Measurements from ENCODE around the gene SUN5.
"Not testable (repeated sequence)": the region's sequence is repeated elsewhere in the genome, so short reads cannot be mapped to it uniquely, and the experiment has no call there.

SUN5 gene

GRCh38 chr20:32966382-32966781 lies 37.9 kb downstream of the SUN5 start:
- TF ChIP-seq, protein P1, sequence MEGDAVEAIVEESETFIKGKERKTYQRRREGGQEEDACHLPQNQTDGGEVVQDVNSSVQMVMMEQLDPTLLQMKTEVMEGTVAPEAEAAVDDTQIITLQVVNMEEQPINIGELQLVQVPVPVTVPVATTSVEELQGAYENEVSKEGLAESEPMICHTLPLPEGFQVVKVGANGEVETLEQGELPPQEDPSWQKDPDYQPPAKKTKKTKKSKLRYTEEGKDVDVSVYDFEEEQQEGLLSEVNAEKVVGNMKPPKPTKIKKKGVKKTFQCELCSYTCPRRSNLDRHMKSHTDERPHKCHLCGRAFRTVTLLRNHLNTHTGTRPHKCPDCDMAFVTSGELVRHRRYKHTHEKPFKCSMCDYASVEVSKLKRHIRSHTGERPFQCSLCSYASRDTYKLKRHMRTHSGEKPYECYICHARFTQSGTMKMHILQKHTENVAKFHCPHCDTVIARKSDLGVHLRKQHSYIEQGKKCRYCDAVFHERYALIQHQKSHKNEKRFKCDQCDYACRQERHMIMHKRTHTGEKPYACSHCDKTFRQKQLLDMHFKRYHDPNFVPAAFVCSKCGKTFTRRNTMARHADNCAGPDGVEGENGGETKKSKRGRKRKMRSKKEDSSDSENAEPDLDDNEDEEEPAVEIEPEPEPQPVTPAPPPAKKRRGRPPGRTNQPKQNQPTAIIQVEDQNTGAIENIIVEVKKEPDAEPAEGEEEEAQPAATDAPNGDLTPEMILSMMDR (IDR thresholded peaks at IDR 0.05; ENCODE audit: low read depth, low read length, missing control alignments) = no peak
- no peak for DNase-seq (ENCODE audit: extremely low read depth, low read depth)
- no peak overlapping the region for H3K4me3 ChIP-seq (replicated peaks; ENCODE audit: low read depth, low read length)

DNA sequence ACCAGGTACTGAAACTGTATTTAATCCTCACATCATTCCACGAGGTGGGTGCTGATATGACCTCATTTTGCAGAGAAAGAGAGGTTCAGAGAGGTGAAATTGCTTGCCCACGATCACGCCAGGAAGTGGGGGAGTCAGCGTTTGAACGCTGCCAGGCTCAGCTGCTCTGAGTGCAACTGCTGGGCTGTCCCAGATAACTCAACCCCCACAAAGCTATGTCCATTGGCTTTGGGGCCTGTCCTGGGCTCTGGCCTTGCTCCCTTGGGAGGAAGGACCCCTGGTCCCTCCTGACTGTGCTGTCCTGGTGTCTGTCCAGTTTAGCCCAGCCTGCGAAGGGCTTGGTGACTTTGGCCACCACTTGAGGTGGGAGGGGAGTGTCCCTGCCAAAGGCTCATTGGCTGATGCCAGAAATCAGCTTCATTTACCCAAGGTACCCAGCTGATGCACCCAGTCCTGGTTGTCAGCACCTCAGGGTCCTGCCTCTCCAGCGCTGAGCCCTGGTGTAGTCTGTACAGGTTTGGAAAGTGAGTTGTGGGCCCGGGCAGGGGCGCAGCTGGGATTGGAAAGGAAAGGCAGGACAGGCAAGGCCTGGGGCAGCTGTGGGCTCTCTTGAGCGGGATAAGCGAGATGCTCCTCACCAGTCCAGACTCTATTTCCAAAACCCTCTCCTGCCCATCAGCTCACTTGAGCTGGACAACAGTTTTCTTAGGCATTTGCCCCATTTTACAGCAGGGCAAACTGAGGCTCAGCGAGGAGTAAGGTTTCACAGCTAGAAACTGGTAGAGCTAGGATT lies 38.5 kb downstream of the SUN5 start:
- TF ChIP-seq, protein P1 (IDR thresholded peaks at IDR 0.05; ENCODE audit: low read depth, low read length, missing control alignments) = no peak
- H3K4me3 ChIP-seq (replicated peaks; ENCODE audit: low read depth, low read length) = no peak overlapping the region
- no peak for DNase-seq (ENCODE audit: extremely low read depth, low read depth)

- DNase-seq (ENCODE audit: extremely low read depth, low read depth) = no peak
- TF ChIP-seq, protein P1 (IDR thresholded peaks at IDR 0.05; ENCODE audit: low read depth, low read length, missing control alignments) = no peak
- no peak overlapping the region for H3K4me3 ChIP-seq (replicated peaks; ENCODE audit: low read depth, low read length)
Measured at GRCh38 chr20:32965115-32965514, 39.1 kb downstream of the SUN5 start.

DNA sequence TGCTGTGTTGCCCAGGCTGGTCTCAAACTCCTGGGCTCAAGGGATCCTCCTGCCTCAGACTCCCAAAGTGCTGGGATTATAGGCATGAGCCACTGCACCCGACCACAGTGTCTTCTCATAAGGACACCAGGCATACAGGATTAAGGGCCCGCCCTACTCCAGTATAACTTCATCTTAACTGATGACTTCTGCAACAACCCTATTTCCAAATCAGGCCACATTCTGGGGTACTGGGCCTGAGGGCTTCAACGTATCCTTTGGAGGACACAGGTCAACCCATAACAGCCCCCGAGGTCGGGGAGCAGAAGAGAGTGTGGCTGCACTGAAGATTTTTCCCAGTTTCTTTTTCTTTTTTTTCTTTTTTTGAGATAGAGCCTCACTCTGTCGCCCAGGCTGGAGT lies 39.7 kb downstream of the SUN5 start:
- TF ChIP-seq, protein P1 (IDR thresholded peaks at IDR 0.05; ENCODE audit: low read depth, low read length, missing control alignments) = no peak
- DNase-seq (ENCODE audit: extremely low read depth, low read depth) = no peak
- H3K4me3 ChIP-seq (replicated peaks; ENCODE audit: low read depth, low read length) = no peak overlapping the region

DNA sequence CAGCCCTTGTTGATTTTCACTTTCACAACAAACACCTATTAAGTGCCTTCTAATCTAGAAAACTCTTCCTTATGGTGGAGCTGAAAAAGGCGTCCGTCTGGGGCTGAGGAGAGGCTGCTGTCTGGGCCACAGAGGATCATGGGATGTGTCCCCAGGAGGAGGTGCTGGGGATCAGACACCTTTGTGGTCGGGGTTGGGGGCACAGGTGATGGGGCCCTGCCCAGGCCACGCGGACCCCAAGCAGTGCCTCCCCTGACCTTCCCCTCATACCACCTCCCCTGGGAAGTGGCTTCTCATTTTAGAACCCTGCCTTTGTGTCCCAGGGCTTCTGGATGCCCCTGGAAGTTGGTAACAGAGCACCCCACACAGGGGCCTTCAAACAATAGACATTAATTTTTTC lies 41.1 kb downstream of the SUN5 start:
- TF ChIP-seq, protein P1 (IDR thresholded peaks at IDR 0.05; ENCODE audit: low read depth, low read length, missing control alignments) = no peak
- no peak overlapping the region for H3K4me3 ChIP-seq (replicated peaks; ENCODE audit: low read depth, low read length)
- no peak for DNase-seq (ENCODE audit: extremely low read depth, low read depth)

DNA sequence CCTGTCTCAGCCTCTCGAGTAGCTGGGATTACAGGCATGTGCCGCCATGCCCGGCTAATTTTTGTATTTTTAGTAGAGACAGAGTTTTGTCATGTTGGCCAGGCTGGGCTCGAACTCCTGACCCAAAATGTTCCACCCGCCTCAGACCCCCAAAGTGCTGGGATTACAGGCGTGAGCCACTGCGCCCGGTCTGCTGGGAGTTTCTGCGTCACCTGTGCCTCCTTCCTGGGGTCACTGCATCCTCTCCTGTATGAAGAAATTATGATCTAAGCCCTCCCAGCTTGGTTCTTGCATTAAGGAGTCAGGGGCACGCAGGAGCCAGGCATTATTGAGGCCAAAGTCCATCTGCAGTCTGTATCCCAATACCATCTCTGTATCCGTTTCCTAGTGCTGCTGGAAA lies 41.6 kb downstream of the SUN5 start:
- H3K4me3 ChIP-seq (replicated peaks; ENCODE audit: low read depth, low read length); DNase-seq (ENCODE audit: extremely low read depth, low read depth): not testable (repeated sequence)

DNA sequence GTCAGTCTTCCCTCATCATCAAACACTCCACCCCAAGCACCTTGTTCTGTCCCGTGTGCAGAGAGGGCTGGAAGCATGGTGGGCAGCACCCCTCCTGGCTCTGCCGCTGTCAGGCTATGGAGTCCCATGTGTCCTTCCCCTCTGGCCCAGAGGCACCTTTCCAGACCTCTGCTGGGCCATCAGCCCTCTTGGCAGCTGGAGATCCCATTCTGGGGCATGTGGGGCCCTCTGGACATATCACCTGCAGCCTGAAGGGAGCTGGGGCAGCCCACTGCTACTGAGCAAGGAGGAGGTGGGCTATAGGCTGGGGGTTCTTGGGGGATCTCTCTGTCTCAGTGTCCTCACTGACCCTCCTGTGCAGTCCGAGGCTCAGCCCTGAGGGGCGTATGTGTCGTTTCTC lies 42.2 kb downstream of the SUN5 start:
- DNase-seq (ENCODE audit: extremely low read depth, low read depth) = no peak
- TF ChIP-seq, protein P1 (IDR thresholded peaks at IDR 0.05; ENCODE audit: low read depth, low read length, missing control alignments) = no peak
- no peak overlapping the region for H3K4me3 ChIP-seq (replicated peaks; ENCODE audit: low read depth, low read length)
